Keratinocyte (primary cell): ENCODE measurements around the gene FARSB. TPM values are rescaled to one million over a fixed set of nuclear protein-coding genes. Genes with fewer than 3 reads are reported as not detected.

Source experiments
- DNase-seq: peaks from one replicate; pipeline ENCODE4 v3.0.0-alpha.2; 2011; ENCODE audit warnings: low read depth, missing footprints, low spot score
- FAIRE-seq: peaks from 2 replicates; lab custom pipeline; 2011; peaks lifted over from hg19 to GRCh38; lab: Jason Lieb, UNC
- H2AFZ ChIP-seq: 2 replicates; pipeline ENCODE4 v1.6.0; 2012; ENCODE audit warnings: low read length, control low read depth, inconsistent platforms; ENCODE audit not compliant: control insufficient read depth
- H3K27ac ChIP-seq: 2 replicates; pipeline ENCODE4 v1.5.1; 2011; ENCODE audit warnings: low read length; ENCODE audit not compliant: control insufficient read depth, insufficient read depth
- H3K27me3 ChIP-seq: 3 replicates; pipeline ENCODE4 v1.6.0; 2011; ENCODE audit warnings: low read length; ENCODE audit not compliant: control insufficient read depth, insufficient read depth; ENCODE audit errors: extremely low read depth
- H3K36me3 ChIP-seq, 2 experiments: 2 replicates in 1 of 2; 3 replicates in 1 of 2; pipeline ENCODE4 v1.5.1; 2011; ENCODE audit warnings: low read length in 2 of 2, mild to moderate bottlenecking in 1 of 2; ENCODE audit not compliant: control insufficient read depth in 2 of 2, insufficient read depth in 2 of 2; ENCODE audit errors: extremely low read depth in 1 of 2
- H3K4me1 ChIP-seq: 3 replicates; pipeline ENCODE4 v1.5.1; 2011; ENCODE audit warnings: low read length; ENCODE audit not compliant: control insufficient read depth, insufficient read depth; ENCODE audit errors: extremely low read depth
- H3K4me2 ChIP-seq: 3 replicates; pipeline ENCODE4 v1.6.0; 2011; ENCODE audit warnings: low read depth, low read length; ENCODE audit not compliant: control insufficient read depth, insufficient read depth; ENCODE audit errors: extremely low read depth
- H3K4me3 ChIP-seq, 3 experiments: fragments of 200-600 bp in 1 of 3; sonication (generic) in 1 of 3; 2 replicates in 2 of 3; 3 replicates in 1 of 3; pipeline ENCODE4 v1.5.1; 2011 to 2016; ENCODE audit warnings: low read length in 3 of 3, mild to moderate bottlenecking in 3 of 3, control low read depth in 2 of 3, inconsistent platforms in 1 of 3, low read depth in 1 of 3, mixed read lengths in 1 of 3, mixed run types in 1 of 3, moderate library complexity in 1 of 3; ENCODE audit not compliant: control insufficient read depth in 2 of 3, insufficient read depth in 2 of 3; ENCODE audit errors: extremely low read depth in 1 of 3
- H3K79me2 ChIP-seq: 2 replicates; pipeline ENCODE4 v1.6.0; 2012; ENCODE audit warnings: low read length; ENCODE audit not compliant: control insufficient read depth, insufficient read depth
- H3K9ac ChIP-seq: 3 replicates; pipeline ENCODE4 v1.6.0; 2011; ENCODE audit warnings: low read length; ENCODE audit not compliant: control insufficient read depth, insufficient read depth; ENCODE audit errors: extremely low read depth
- H3K9me1 ChIP-seq: 3 replicates; pipeline ENCODE4 v1.6.0; 2011; ENCODE audit warnings: low read length; ENCODE audit not compliant: control insufficient read depth, insufficient read depth; ENCODE audit errors: extremely low read depth
- H3K9me3 ChIP-seq: 2 replicates; pipeline ENCODE4 v1.5.1; 2012; ENCODE audit warnings: low read depth, low read length; ENCODE audit not compliant: control insufficient read depth
- H4K20me1 ChIP-seq: 3 replicates; pipeline ENCODE4 v1.6.0; 2011; ENCODE audit warnings: low read length; ENCODE audit not compliant: control insufficient read depth, insufficient read depth; ENCODE audit errors: extremely low read depth
- EZH2 ChIP-seq: IDR thresholded peaks from one replicate; pipeline ENCODE4 v1.6.1; 2012; ENCODE audit warnings: inconsistent platforms, mild to moderate bottlenecking, low read length, moderate library complexity
- dilution Hi-C: fragments of 300-500 bp; cut with MboI; formaldehyde crosslinking; loops from one replicate; pipeline ENCODE4 v1.7.0; 2020; ENCODE audit warnings: low sequenced_read_pairs; ENCODE audit not compliant: extremely low pct_ligation_motif_present
- polyA plus RNA-seq, 5 experiments: library from polyadenylated mRNA; depleted of rRNA in 3 of 5; stranded (reverse) in 3 of 5; stranded (forward) in 1 of 5; unstranded in 1 of 5; fragments of >200 nt; gene quantifications; 1 replicate in 1 of 5; 2 replicates in 3 of 5; 3 replicates in 1 of 5; pipeline versions ENCODE4 v1.2.1 to v1.2.3, GENCODE V29; 2011 to 2012; ENCODE audit warnings: missing spikeins in 2 of 5, low read depth in 1 of 5, low replicate concordance in 1 of 5
- TF ChIP-seq, protein P1 (sequence below), 3 experiments: IDR thresholded peaks in 1 of 3; conservative IDR thresholded peaks in 1 of 3; optimal IDR thresholded peaks in 1 of 3; 2 replicates in 2 of 3; 3 replicates in 1 of 3; pipeline versions ENCODE3 to v1.5.1; 2011; ENCODE audit warnings: low read length in 3 of 3, mild to moderate bottlenecking in 3 of 3, moderate library complexity in 2 of 3, control low read depth in 1 of 3, inconsistent platforms in 1 of 3; ENCODE audit not compliant: insufficient read depth in 2 of 3; ENCODE audit errors: extremely low read depth in 1 of 3

Gene FARSB
- polyA plus RNA-seq, 1 donor (not counting 4 experiments of a cell fraction or from before 2014, with no cell fraction given): 68.8 TPM

DNA sequence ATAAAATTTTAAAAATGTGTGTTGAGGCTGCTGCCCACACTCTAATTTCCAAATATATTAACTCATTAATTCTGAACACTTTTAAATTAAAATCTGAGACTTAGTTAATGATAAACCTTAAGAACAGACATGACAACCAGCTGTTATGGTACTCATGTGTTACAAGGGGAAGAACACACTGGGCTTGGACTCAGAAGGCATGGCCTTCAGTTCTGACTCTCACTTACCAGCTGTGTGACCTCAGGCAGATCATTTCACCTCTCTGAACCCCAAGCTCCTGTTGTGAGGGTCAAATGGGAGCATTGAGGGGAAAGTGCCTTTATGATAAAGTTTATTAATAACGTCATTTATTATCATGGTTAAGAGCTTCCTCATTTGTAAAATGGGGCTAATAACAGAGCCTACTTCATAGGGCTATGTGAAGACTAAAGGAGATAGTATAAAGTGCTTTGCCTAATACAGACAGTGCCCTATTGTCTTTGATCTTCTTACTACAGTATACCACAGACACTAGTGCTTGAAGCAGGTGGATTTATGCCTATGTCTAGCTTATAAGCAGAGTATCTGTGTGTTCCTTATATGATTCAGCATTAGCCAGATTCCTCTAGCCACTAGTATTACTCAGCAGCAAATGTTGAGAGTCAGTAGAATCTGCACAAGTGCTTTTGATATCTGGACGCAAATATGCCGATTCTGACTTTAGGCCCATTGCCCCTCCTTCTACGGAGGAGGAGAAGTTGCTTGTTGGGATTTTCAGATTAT lies 131.9 kb downstream of the FARSB start:
- H3K9me3 ChIP-seq: no peaks in the 10 kb centered on the region
- dilution Hi-C loops: no loop called here
- no peaks in the 10 kb centered on the region for H4K20me1 ChIP-seq
- no peak overlapping the region for H2AFZ ChIP-seq
- FAIRE-seq: no peak
- no peak for DNase-seq
- no peaks in the 10 kb centered on the region for H3K79me2 ChIP-seq
- TF ChIP-seq EZH2: no peak
- TF ChIP-seq, protein P1, sequence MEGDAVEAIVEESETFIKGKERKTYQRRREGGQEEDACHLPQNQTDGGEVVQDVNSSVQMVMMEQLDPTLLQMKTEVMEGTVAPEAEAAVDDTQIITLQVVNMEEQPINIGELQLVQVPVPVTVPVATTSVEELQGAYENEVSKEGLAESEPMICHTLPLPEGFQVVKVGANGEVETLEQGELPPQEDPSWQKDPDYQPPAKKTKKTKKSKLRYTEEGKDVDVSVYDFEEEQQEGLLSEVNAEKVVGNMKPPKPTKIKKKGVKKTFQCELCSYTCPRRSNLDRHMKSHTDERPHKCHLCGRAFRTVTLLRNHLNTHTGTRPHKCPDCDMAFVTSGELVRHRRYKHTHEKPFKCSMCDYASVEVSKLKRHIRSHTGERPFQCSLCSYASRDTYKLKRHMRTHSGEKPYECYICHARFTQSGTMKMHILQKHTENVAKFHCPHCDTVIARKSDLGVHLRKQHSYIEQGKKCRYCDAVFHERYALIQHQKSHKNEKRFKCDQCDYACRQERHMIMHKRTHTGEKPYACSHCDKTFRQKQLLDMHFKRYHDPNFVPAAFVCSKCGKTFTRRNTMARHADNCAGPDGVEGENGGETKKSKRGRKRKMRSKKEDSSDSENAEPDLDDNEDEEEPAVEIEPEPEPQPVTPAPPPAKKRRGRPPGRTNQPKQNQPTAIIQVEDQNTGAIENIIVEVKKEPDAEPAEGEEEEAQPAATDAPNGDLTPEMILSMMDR (optimal IDR thresholded peaks at IDR 0.05 in 1 of 3, IDR thresholded peaks at IDR 0.05 in 1 of 3, conservative IDR thresholded peaks at IDR 0.05 in 1 of 3; ENCODE audit: extremely low read depth in 1 of 3, insufficient read depth in 2 of 3, low read length in 3 of 3): no peak
- no peaks in the 10 kb centered on the region for H3K36me3 ChIP-seq
- no peaks in the 10 kb centered on the region for H3K27me3 ChIP-seq
- no peak overlapping the region for H3K9ac ChIP-seq
- H3K9me1 ChIP-seq: no peaks in the 10 kb centered on the region
- H3K4me3 ChIP-seq: no peak overlapping the region
- H3K4me2 ChIP-seq: no peak overlapping the region
- no peak overlapping the region for H3K27ac ChIP-seq
- H3K4me1 ChIP-seq: peaks cover 7% of the 10 kb centered on the region

DNA sequence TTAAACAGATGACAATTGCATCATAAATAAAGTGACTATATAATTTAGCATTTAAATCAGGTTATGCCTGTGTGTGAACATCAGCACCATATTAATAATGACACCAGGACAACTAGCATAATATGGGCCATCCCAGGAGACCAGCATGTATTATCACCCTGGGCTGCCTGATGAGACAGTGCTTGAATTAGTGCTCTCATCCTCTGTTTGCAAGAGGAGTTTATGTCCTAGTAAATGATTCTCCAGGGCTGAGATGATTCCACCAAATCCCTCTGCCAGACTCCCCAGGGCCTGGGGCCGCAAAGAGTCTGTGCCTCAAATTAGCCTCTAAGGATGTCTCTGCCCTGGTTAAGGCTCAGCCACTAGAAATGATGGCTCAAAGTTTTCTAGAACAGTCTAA lies 133.8 kb downstream of the FARSB start:
- dilution Hi-C loops: no loop called here
- no peak overlapping the region for H3K9ac ChIP-seq
- no peak for TF ChIP-seq EZH2
- TF ChIP-seq, protein P1 (optimal IDR thresholded peaks at IDR 0.05 in 1 of 3, IDR thresholded peaks at IDR 0.05 in 1 of 3, conservative IDR thresholded peaks at IDR 0.05 in 1 of 3; ENCODE audit: extremely low read depth in 1 of 3, insufficient read depth in 2 of 3, low read length in 3 of 3): no peak
- DNase-seq: no peak
- H3K4me1 ChIP-seq: peaks cover 14% of the 10 kb centered on the region
- H3K4me3 ChIP-seq: no peak overlapping the region
- no peaks in the 10 kb centered on the region for H3K27me3 ChIP-seq
- no peaks in the 10 kb centered on the region for H3K36me3 ChIP-seq
- no peak for FAIRE-seq
- no peak overlapping the region for H2AFZ ChIP-seq
- no peaks in the 10 kb centered on the region for H3K79me2 ChIP-seq
- no peaks in the 10 kb centered on the region for H4K20me1 ChIP-seq
- no peaks in the 10 kb centered on the region for H3K9me3 ChIP-seq
- H3K4me2 ChIP-seq: no peak overlapping the region
- H3K27ac ChIP-seq: no peak overlapping the region
- no peaks in the 10 kb centered on the region for H3K9me1 ChIP-seq
